K562 (cell line): Measurements from ENCODE around the gene SLC12A9. TPM values are rescaled to one million over a fixed set of nuclear protein-coding genes. Genes with fewer than 3 reads are reported as not detected.

ENCODE experiments used
- CREB1 ChIP-seq, 2 experiments: sonication (generic) in 1 of 2; formaldehyde crosslinking in 1 of 2; IDR thresholded peaks; 2 replicates each; pipeline versions ENCODE4 v1.6.1 to v1.8.0; 2012 to 2022; ENCODE audit warnings: inconsistent platforms in 1 of 2, mild to moderate bottlenecking in 1 of 2, missing genetic modification reagents in 1 of 2, moderate library complexity in 1 of 2
- GATA2 ChIP-seq: sonication (generic); formaldehyde crosslinking; IDR thresholded peaks from 2 replicates; pipeline ENCODE4 v1.4.0; 2020; ENCODE audit warnings: mild to moderate bottlenecking, missing genetic modification reagents
- GATAD2A ChIP-seq: fragments of 450-650 bp; IDR thresholded peaks from 2 replicates; pipeline ENCODE4 v1.6.1; 2017
- KDM1A ChIP-seq, 2 experiments: fragments of 450-650 bp; IDR thresholded peaks; 2 replicates each; pipeline ENCODE4 v1.6.1; 2016; ENCODE audit warnings: mild to moderate bottlenecking in 2 of 2
- RBM15 ChIP-seq: fragments of 200-400 bp; formaldehyde crosslinking; IDR thresholded peaks from 2 replicates; pipeline ENCODE4 v1.6.1; 2018; ENCODE audit warnings: mild to moderate bottlenecking, low read length, moderate library complexity; ENCODE audit not compliant: insufficient read depth
- TCF7 ChIP-seq: sonication (generic); IDR thresholded peaks from 2 replicates; pipeline ENCODE4 v1.6.1; 2016; ENCODE audit warnings: antibody characterized with exemption, borderline replicate concordance
- YBX1 ChIP-seq: fragments of 450-650 bp; IDR thresholded peaks from 2 replicates; pipeline ENCODE4 v1.7.1; 2016; ENCODE audit warnings: mild to moderate bottlenecking
- ZNF12 ChIP-seq: sonication (generic); formaldehyde crosslinking; IDR thresholded peaks from 2 replicates; pipeline ENCODE4 v1.4.0; 2020; ENCODE audit warnings: mild to moderate bottlenecking, missing genetic modification reagents
- ZNF280B ChIP-seq: fragments of 250-450 bp; sonication (Bioruptor Pico); IDR thresholded peaks from 2 replicates; pipeline ENCODE4 v1.5.1; 2021; ENCODE audit warnings: mild to moderate bottlenecking
- ZNF354B ChIP-seq: fragments of 250-450 bp; sonication (Bioruptor Pico); IDR thresholded peaks from 2 replicates; pipeline ENCODE4 v1.4.0; 2020
- polyA plus RNA-seq, 8 experiments: library from polyadenylated mRNA; depleted of rRNA in 4 of 8; stranded (reverse) in 5 of 8; unstranded in 3 of 8; fragments of >200 nt; fragmentation: Nextera tagmentation in 2 of 8; fragmentation: Illumina TruSeq in 1 of 8; extraction: Ambion mirVana in 2 of 8; extraction: Trizol in 1 of 8; gene quantifications; 2 replicates each; pipeline versions ENCODE4 v1.2.1 to v1.2.3, GENCODE V29; 2011 to 2014; ENCODE audit warnings: inconsistent platforms in 1 of 8, missing spikeins in 1 of 8
- total RNA-seq, 7 experiments: library from RNA; depleted of rRNA in 6 of 7; stranded (reverse); fragments of >200 nt in 6 of 7; fragmentation: Illumina TruSeq in 2 of 7; extraction: Trizol in 2 of 7; gene quantifications; 2 replicates each; pipeline versions ENCODE4 v1.2.1 to v1.2.3, GENCODE V29; 2011 to 2021; ENCODE audit warnings: low replicate concordance in 1 of 7
- TF ChIP-seq, protein P1 (sequence below), 2 experiments: fragments of 450-650 bp in 1 of 2; sonication (generic) in 1 of 2; formaldehyde crosslinking in 1 of 2; IDR thresholded peaks; 2 replicates each; pipeline versions ENCODE4 v1.7.1 to v1.9.0; 2016 to 2022; ENCODE audit warnings: inconsistent platforms in 1 of 2, mild to moderate bottlenecking in 1 of 2, missing genetic modification reagents in 1 of 2
- TF ChIP-seq, protein P2 (sequence below): fragments of 450-650 bp; IDR thresholded peaks from 2 replicates; pipeline ENCODE4 v1.6.1; 2016; ENCODE audit warnings: antibody characterized with exemption
- TF ChIP-seq, protein P3 (sequence below): fragments of 450-650 bp; IDR thresholded peaks from 2 replicates; pipeline ENCODE4 v1.6.1; 2014; ENCODE audit warnings: low read depth, mild to moderate bottlenecking, moderate library complexity, borderline replicate concordance

SLC12A9 gene
- total and polyA plus RNA-seq, 9 of the 15 experiments (the other 6 are each of a cell fraction or from before 2014, with no cell fraction given), result 0.06 to 20.2 (median 10.7) TPM

- TF ChIP-seq, protein P1, sequence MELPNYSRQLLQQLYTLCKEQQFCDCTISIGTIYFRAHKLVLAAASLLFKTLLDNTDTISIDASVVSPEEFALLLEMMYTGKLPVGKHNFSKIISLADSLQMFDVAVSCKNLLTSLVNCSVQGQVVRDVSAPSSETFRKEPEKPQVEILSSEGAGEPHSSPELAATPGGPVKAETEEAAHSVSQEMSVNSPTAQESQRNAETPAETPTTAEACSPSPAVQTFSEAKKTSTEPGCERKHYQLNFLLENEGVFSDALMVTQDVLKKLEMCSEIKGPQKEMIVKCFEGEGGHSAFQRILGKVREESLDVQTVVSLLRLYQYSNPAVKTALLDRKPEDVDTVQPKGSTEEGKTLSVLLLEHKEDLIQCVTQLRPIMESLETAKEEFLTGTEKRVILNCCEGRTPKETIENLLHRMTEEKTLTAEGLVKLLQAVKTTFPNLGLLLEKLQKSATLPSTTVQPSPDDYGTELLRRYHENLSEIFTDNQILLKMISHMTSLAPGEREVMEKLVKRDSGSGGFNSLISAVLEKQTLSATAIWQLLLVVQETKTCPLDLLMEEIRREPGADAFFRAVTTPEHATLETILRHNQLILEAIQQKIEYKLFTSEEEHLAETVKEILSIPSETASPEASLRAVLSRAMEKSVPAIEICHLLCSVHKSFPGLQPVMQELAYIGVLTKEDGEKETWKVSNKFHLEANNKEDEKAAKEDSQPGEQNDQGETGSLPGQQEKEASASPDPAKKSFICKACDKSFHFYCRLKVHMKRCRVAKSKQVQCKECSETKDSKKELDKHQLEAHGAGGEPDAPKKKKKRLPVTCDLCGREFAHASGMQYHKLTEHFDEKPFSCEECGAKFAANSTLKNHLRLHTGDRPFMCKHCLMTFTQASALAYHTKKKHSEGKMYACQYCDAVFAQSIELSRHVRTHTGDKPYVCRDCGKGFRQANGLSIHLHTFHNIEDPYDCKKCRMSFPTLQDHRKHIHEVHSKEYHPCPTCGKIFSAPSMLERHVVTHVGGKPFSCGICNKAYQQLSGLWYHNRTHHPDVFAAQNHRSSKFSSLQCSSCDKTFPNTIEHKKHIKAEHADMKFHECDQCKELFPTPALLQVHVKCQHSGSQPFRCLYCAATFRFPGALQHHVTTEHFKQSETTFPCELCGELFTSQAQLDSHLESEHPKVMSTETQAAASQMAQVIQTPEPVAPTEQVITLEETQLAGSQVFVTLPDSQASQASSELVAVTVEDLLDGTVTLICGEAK (IDR thresholded peaks at IDR 0.05), result 0 out of 2 replicates have a peak, but pooled peaks have one; percentile 30
- TF ChIP-seq, protein P1 (CRISPR knock-in tag; IDR thresholded peaks at IDR 0.05), result no peak
- TF ChIP-seq GATA2 (CRISPR knock-in tag) (peak; percentile 29; the same call in 1 of the 2 replicates), GATAD2A (peak; percentile 76; the same call in 1 of the 2 replicates), YBX1 (0 out of 2 replicates have a peak, but pooled peaks have one; percentile 66), ZNF12 (CRISPR knock-in tag) (no peak), ZNF280B (CRISPR knock-in tag) (no peak), RBM15 (no peak), KDM1A (IDR thresholded peaks at IDR 0.05) (peak; percentile 76; a peak in 3 of 4 replicates), TCF7 (no peak), ZNF354B (no peak), CREB1 (IDR thresholded peaks at IDR 0.05) (peak; percentile 61; the same call in 1 of the 2 replicates), CREB1 (CRISPR knock-in tag; IDR thresholded peaks at IDR 0.05) (peak; percentile 78)
- TF ChIP-seq, protein P2, sequence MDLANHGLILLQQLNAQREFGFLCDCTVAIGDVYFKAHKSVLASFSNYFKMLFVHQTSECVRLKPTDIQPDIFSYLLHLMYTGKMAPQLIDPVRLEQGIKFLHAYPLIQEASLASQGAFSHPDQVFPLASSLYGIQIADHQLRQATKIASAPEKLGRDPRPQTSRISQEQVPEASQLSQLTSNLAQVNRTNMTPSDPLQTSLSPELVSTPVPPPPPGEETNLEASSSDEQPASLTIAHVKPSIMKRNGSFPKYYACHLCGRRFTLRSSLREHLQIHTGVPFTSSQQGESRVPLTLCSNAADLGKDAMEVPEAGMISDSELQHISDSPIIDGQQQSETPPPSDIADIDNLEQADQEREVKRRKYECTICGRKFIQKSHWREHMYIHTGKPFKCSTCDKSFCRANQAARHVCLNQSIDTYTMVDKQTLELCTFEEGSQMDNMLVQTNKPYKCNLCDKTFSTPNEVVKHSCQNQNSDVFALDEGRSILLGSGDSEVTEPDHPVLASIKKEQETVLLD, result peak; percentile 77; the same call in 1 of the 2 replicates
- TF ChIP-seq, protein P3, sequence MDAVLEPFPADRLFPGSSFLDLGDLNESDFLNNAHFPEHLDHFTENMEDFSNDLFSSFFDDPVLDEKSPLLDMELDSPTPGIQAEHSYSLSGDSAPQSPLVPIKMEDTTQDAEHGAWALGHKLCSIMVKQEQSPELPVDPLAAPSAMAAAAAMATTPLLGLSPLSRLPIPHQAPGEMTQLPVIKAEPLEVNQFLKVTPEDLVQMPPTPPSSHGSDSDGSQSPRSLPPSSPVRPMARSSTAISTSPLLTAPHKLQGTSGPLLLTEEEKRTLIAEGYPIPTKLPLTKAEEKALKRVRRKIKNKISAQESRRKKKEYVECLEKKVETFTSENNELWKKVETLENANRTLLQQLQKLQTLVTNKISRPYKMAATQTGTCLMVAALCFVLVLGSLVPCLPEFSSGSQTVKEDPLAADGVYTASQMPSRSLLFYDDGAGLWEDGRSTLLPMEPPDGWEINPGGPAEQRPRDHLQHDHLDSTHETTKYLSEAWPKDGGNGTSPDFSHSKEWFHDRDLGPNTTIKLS, result no peak
Observed at GRCh38 chr7:100803398-100804161, 48.9 kb upstream of the SLC12A9 start (continued).
